Activated naive CD8-positive, alpha-beta T cell (primary cell): Measurements from ENCODE around the gene SNX13.

Source experiments
- H3K27ac Mint-ChIP-seq: one replicate; pipeline ENCODE4 v1.8.0; 2021; ENCODE audit warnings: mixed read lengths
- H3K27me3 Mint-ChIP-seq: one replicate; pipeline ENCODE4 v1.8.0; 2021; ENCODE audit warnings: mixed read lengths
- H3K36me3 Mint-ChIP-seq: one replicate; pipeline ENCODE4 v1.8.0; 2021; ENCODE audit warnings: mixed read lengths
- H3K4me1 Mint-ChIP-seq: one replicate; pipeline ENCODE4 v1.8.0; 2021; ENCODE audit warnings: low read depth, mixed read lengths
- H3K4me3 Mint-ChIP-seq: one replicate; pipeline ENCODE4 v1.8.0; 2021; ENCODE audit warnings: mild to moderate bottlenecking, mixed read lengths
- H3K9me3 Mint-ChIP-seq: one replicate; pipeline ENCODE4 v1.8.0; 2021; ENCODE audit warnings: low read depth, mixed read lengths

Gene SNX13

DNA sequence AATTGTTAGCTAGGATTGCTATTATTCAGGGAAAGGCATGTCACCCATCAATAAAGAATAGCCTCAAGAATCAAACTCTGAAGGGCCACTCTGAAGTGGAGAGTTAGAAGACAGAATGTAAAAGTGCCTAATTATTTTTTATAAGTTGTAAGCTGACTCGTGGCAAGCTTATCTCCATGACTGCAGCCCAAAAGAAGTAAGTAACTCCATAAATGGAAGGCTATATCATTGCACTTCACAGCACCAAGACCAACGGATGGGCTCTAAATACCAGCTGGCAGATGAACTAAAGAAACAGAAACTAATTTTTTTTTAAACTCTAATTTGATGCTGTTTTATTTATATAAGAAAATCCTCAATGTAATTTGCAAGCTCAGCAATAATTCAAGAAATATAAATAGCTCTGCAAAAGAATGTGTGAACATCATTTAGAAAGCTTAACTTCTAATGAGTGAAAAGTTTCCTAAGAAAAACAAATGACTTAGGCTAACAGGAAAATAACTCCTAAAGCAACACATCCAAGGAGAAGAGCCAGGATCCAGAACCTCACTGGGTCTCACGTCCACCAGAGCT is 165.5 kb downstream of the SNX13 start:
- H3K4me3 Mint-ChIP-seq: no peak overlapping the region
- H3K27me3 Mint-ChIP-seq: no peaks in the 10 kb centered on the region
- peaks cover 3% of the 10 kb centered on the region for H3K4me1 Mint-ChIP-seq
- H3K36me3 Mint-ChIP-seq: peaks cover 4% of the 10 kb centered on the region
- H3K9me3 Mint-ChIP-seq: no peaks in the 10 kb centered on the region
- H3K27ac Mint-ChIP-seq: no peak overlapping the region

GRCh38 chr7:17774248-17774647 is 166.0 kb downstream of the SNX13 start:
- no peaks in the 10 kb centered on the region for H3K9me3 Mint-ChIP-seq
- H3K36me3 Mint-ChIP-seq: peaks cover 6% of the 10 kb centered on the region
- no peaks in the 10 kb centered on the region for H3K27me3 Mint-ChIP-seq
- H3K4me1 Mint-ChIP-seq: peaks cover 3% of the 10 kb centered on the region
- H3K4me3 Mint-ChIP-seq: no peak overlapping the region
- no peak overlapping the region for H3K27ac Mint-ChIP-seq

GRCh38 chr7:17773289-17773626 is 167.0 kb downstream of the SNX13 start:
- no peaks in the 10 kb centered on the region for H3K9me3 Mint-ChIP-seq
- peaks cover 6% of the 10 kb centered on the region for H3K36me3 Mint-ChIP-seq
- H3K4me3 Mint-ChIP-seq: no peak overlapping the region
- no peak overlapping the region for H3K27ac Mint-ChIP-seq
- H3K27me3 Mint-ChIP-seq: no peaks in the 10 kb centered on the region
- H3K4me1 Mint-ChIP-seq: peaks cover 3% of the 10 kb centered on the region

DNA sequence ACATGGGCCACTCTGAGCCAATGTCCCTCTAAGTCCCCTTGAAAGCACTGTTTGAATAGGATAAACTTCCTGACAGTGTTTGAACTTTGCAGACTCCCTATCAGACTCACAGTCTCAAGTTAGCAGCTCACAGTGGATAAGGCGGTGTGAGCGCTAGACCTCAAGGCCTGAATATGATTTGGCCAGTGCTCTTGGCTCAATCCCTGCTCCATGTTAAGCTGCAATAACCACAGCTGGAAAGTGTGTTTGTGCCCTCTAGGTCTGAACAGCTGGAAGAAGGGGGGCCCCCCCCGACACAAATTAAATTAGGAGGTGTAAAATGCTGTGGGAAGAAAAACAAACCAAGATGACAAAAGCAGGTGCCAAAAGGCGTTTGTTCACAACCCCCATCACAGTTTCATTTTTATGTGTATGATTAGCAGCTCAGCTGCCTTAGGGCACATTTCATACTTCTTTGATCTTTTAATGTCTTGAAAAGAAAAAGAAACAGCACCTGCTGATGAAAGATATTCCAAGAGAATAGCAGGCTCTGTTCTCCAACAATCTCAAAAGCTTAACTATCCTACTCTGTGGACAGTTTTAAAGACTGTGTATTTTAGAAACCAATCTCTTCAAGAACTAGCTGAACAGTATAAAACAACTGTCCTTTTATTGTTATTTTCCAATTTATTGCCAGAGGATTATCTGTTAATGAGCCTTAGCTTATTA is 167.6 kb downstream of the SNX13 start:
- Mint-ChIP-seq H3K9me3 (no peaks in the 10 kb centered on the region), H3K36me3 (peaks cover 6% of the 10 kb centered on the region), H3K4me1 (peaks cover 3% of the 10 kb centered on the region), H3K27me3 (no peaks in the 10 kb centered on the region), H3K27ac (no peak overlapping the region), H3K4me3 (no peak overlapping the region)

- no peak overlapping the region for H3K27ac Mint-ChIP-seq
- peaks cover 3% of the 10 kb centered on the region for H3K4me1 Mint-ChIP-seq
Measured at GRCh38 chr7:17771901-17772408, 168.3 kb downstream of the SNX13 start.

DNA sequence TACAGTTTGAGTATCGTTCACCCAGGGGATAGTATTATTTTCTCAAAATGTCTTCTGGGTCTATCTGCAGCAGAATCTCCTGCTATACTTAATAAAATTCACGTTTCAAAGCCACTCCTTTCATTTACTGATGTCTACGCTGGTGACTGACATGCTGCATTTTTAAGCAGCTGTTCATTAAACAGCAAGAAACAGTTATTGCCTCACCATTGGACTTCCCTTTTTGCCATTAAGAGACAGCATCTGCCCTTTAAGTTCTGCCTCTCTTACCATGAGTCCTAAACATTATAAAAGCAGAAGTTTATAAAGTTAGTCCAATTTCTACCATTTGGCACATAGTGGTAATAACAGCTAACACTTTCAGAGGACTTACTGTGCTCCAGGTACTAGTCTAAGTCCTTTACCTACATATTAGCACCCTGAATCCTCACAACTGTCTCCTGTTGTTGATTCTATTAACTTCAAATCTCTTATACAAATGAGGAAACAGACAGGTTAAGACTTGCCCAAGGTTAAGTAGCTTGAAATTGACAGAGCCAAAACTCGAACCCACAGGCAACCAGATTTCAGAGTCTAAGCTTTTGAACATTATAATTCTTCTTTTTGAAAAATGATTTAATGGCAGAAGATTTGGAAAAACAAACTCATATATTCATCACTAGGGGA is 169.5 kb downstream of the SNX13 start:
- peaks cover 4% of the 10 kb centered on the region for H3K9me3 Mint-ChIP-seq
- H3K4me3 Mint-ChIP-seq: no peak overlapping the region
- H3K27ac Mint-ChIP-seq: no peak overlapping the region
- H3K27me3 Mint-ChIP-seq: no peaks in the 10 kb centered on the region
- peaks cover 3% of the 10 kb centered on the region for H3K4me1 Mint-ChIP-seq
- H3K36me3 Mint-ChIP-seq: peaks cover 6% of the 10 kb centered on the region

More at GRCh38 chr7:17771901-17772408, 168.3 kb downstream of the SNX13 start:
- no peak overlapping the region for H3K4me3 Mint-ChIP-seq
- H3K27me3 Mint-ChIP-seq: no peaks in the 10 kb centered on the region
- H3K36me3 Mint-ChIP-seq: peaks cover 3% of the 10 kb centered on the region
- H3K9me3 Mint-ChIP-seq: peaks cover under 1% of the 10 kb centered on the region

GRCh38 chr7:17769918-17770317 is 170.4 kb downstream of the SNX13 start:
- no peaks in the 10 kb centered on the region for H3K27me3 Mint-ChIP-seq
- H3K4me3 Mint-ChIP-seq: no peak overlapping the region
- H3K9me3 Mint-ChIP-seq: peaks cover 4% of the 10 kb centered on the region
- peaks cover 3% of the 10 kb centered on the region for H3K4me1 Mint-ChIP-seq
- no peak overlapping the region for H3K27ac Mint-ChIP-seq
- peaks cover 8% of the 10 kb centered on the region for H3K36me3 Mint-ChIP-seq

GRCh38 chr7:17758008-17758407 is 182.3 kb downstream of the SNX13 start:
- Mint-ChIP-seq H3K27me3 (no peaks in the 10 kb centered on the region), H3K4me3 (no peak overlapping the region), H3K36me3 (peaks cover 20% of the 10 kb centered on the region), H3K4me1 (no peaks in the 10 kb centered on the region), H3K9me3 (peaks cover 7% of the 10 kb centered on the region), H3K27ac (no peak overlapping the region)

DNA sequence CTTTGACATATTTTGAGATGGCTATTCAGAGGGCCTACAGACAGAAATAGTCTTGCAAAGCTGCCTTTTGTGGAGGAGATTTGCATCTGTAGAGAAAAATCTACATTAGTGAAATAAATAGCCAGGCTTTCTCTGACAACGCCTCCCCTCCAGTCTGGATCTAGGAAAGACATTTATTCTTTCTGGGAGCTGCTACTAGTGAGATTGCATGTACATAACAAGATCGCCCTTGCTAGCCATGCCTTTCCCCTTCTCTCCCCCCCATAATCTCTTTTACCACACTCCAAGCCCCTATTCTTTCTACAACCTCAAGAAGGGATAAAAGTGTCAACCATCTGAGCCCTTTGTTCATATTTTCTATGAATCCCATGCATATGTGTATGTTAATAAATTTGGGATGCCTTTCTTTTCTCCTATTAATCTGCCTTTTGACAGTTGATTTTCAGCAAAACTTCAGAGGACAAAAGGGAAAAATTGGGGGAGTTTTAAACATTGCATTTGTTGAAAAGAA is 194.2 kb downstream of the SNX13 start:
- no peak overlapping the region for H3K27ac Mint-ChIP-seq
- H3K27me3 Mint-ChIP-seq: no peaks in the 10 kb centered on the region
- no peaks in the 10 kb centered on the region for H3K4me1 Mint-ChIP-seq
- no peaks in the 10 kb centered on the region for H3K9me3 Mint-ChIP-seq
- no peak overlapping the region for H3K4me3 Mint-ChIP-seq
- H3K36me3 Mint-ChIP-seq: no peaks in the 10 kb centered on the region

DNA sequence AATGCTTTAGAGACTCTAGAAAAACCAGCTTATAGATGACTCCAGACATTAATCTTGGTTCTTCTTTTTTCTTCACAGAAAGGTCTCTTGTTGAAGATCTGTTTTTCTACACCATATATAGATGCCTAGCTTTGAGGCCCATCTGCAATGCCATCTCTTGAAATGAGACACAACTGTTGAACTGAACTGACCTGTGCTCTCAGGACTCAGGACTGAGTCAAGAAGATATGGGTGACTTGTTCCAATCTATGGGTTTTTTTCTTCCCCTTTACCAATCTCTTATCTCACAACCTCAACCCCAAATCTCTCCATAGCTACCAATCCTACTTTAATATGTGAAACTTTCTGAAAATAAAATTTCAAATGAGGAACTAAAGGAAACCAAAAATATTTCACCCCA is 194.7 kb downstream of the SNX13 start:
- Mint-ChIP-seq H3K9me3 (no peaks in the 10 kb centered on the region), H3K36me3 (no peaks in the 10 kb centered on the region), H3K4me1 (no peaks in the 10 kb centered on the region), H3K4me3 (no peak overlapping the region), H3K27ac (no peak overlapping the region), H3K27me3 (no peaks in the 10 kb centered on the region)

- Mint-ChIP-seq H3K9me3 (no peaks in the 10 kb centered on the region), H3K4me1 (no peaks in the 10 kb centered on the region), H3K27me3 (no peaks in the 10 kb centered on the region), H3K4me3 (no peak overlapping the region), H3K27ac (no peak overlapping the region), H3K36me3 (no peaks in the 10 kb centered on the region)
Measured at GRCh38 chr7:17743316-17743715, 197.0 kb downstream of the SNX13 start.

- H3K9me3 Mint-ChIP-seq: no peaks in the 10 kb centered on the region
- H3K27ac Mint-ChIP-seq: no peak overlapping the region
- no peaks in the 10 kb centered on the region for H3K27me3 Mint-ChIP-seq
- H3K4me1 Mint-ChIP-seq: no peaks in the 10 kb centered on the region
- no peaks in the 10 kb centered on the region for H3K36me3 Mint-ChIP-seq
- no peak overlapping the region for H3K4me3 Mint-ChIP-seq
Measured at GRCh38 chr7:17741426-17741825, 198.9 kb downstream of the SNX13 start.
